Measurements from ENCODE around the gene COL4A2. TPM values are rescaled to one million over a fixed set of nuclear protein-coding genes. Genes with fewer than 3 reads are reported as not detected.

The COL4A2 gene
- total RNA-seq, 1 experiment from 2014 or later = 1.6 TPM

DNA sequence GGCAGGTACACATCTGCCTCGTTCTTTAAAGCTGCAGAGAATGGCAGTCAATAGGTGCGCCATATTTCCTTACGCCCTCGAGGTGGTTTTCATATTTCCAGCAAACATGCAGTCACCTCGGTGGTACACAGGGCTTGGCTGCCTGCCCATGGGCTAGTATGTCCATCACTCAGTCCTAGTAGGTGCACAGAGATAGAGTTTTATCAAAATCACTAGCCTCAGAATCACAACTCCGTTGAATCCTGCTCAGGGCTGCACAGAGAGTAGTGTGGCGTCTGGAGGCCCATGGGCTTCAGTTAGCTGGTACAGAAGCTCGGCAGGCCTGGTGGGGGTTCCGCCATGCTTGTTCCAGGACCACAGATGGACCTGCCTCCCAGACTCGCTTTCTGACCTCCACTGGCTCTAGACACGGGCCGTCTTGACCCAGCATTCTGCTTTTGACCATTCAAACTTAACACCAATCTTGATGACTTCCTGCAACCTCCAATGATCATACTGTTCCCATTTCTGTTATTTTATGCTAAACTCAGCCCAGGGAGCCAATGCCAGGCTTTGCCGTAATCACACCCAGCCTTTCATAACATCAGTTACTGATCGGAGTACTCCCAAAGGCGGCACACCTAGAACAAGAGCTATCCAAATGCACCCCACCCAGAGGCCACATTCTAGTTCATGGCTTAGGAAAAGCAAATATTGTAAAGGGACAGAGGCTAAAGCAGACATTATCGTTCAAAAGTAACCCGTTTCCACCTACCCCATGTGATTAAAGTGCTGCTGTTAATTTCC lies 134.1 kb downstream of the COL4A2 start:
- no peak overlapping the region for H3K9ac ChIP-seq (ENCODE audit: low read length)
- no peak for TF ChIP-seq RAD21 (IDR thresholded peaks at IDR 0.05; ENCODE audit: low read depth)
- TF ChIP-seq POLR2AphosphoS5 (IDR thresholded peaks at IDR 0.05; ENCODE audit: low read depth, low read length) = no peak
- TF ChIP-seq CBX3 (IDR thresholded peaks at IDR 0.05; ENCODE audit: low read depth) = no peak
- no peak for TF ChIP-seq CEBPB (IDR thresholded peaks at IDR 0.05; ENCODE audit: low read depth)
- TF ChIP-seq SP1 (IDR thresholded peaks at IDR 0.05; ENCODE audit: low read depth) = no peak
- TF ChIP-seq, protein P1, sequence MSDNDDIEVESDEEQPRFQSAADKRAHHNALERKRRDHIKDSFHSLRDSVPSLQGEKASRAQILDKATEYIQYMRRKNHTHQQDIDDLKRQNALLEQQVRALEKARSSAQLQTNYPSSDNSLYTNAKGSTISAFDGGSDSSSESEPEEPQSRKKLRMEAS (IDR thresholded peaks at IDR 0.05) = no peak
- TF ChIP-seq EGR1 (IDR thresholded peaks at IDR 0.05; ENCODE audit: low read depth) = no peak
- TF ChIP-seq ZNF274 (IDR thresholded peaks at IDR 0.05; ENCODE audit: low read depth, low read length) = no peak
- TF ChIP-seq, protein P2, sequence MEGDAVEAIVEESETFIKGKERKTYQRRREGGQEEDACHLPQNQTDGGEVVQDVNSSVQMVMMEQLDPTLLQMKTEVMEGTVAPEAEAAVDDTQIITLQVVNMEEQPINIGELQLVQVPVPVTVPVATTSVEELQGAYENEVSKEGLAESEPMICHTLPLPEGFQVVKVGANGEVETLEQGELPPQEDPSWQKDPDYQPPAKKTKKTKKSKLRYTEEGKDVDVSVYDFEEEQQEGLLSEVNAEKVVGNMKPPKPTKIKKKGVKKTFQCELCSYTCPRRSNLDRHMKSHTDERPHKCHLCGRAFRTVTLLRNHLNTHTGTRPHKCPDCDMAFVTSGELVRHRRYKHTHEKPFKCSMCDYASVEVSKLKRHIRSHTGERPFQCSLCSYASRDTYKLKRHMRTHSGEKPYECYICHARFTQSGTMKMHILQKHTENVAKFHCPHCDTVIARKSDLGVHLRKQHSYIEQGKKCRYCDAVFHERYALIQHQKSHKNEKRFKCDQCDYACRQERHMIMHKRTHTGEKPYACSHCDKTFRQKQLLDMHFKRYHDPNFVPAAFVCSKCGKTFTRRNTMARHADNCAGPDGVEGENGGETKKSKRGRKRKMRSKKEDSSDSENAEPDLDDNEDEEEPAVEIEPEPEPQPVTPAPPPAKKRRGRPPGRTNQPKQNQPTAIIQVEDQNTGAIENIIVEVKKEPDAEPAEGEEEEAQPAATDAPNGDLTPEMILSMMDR (IDR thresholded peaks at IDR 0.05 in 2 of 3, conservative IDR thresholded peaks at IDR 0.05 in 1 of 3; ENCODE audit: borderline replicate concordance in 1 of 3, insufficient read depth in 1 of 3, low read depth in 2 of 3, low read length in 2 of 3) = no peak
- TF ChIP-seq, protein P3, sequence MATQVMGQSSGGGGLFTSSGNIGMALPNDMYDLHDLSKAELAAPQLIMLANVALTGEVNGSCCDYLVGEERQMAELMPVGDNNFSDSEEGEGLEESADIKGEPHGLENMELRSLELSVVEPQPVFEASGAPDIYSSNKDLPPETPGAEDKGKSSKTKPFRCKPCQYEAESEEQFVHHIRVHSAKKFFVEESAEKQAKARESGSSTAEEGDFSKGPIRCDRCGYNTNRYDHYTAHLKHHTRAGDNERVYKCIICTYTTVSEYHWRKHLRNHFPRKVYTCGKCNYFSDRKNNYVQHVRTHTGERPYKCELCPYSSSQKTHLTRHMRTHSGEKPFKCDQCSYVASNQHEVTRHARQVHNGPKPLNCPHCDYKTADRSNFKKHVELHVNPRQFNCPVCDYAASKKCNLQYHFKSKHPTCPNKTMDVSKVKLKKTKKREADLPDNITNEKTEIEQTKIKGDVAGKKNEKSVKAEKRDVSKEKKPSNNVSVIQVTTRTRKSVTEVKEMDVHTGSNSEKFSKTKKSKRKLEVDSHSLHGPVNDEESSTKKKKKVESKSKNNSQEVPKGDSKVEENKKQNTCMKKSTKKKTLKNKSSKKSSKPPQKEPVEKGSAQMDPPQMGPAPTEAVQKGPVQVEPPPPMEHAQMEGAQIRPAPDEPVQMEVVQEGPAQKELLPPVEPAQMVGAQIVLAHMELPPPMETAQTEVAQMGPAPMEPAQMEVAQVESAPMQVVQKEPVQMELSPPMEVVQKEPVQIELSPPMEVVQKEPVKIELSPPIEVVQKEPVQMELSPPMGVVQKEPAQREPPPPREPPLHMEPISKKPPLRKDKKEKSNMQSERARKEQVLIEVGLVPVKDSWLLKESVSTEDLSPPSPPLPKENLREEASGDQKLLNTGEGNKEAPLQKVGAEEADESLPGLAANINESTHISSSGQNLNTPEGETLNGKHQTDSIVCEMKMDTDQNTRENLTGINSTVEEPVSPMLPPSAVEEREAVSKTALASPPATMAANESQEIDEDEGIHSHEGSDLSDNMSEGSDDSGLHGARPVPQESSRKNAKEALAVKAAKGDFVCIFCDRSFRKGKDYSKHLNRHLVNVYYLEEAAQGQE (IDR thresholded peaks at IDR 0.05; ENCODE audit: low read depth) = no peak
- no peak for TF ChIP-seq EZH2phosphoT487 (IDR thresholded peaks at IDR 0.05; ENCODE audit: borderline replicate concordance)
- TF ChIP-seq, protein P4, sequence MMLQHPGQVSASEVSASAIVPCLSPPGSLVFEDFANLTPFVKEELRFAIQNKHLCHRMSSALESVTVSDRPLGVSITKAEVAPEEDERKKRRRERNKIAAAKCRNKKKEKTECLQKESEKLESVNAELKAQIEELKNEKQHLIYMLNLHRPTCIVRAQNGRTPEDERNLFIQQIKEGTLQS (IDR thresholded peaks at IDR 0.05) = no peak
- no peaks in the 10 kb centered on the region for H3K27me3 ChIP-seq (ENCODE audit: insufficient read depth, low read length)
- intact Hi-C loops (cut with micrococcal nuclease) = no loop called here
- DNase-seq (ENCODE audit: low read depth, low spot score) (no peak), ATAC-seq (no peak)
- H4K20me1 ChIP-seq (ENCODE audit: insufficient read depth) = no peaks in the 10 kb centered on the region
- H3K4me2 ChIP-seq (ENCODE audit: low read length) = no peak overlapping the region
- ChIA-PET RAD21 (ENCODE audit: low non-redundant PET in 1 of 2, low total read pairs in 2 of 2, uncharacterized antibody in 2 of 2, unreplicated experiment in 2 of 2) (no interaction called here), CTCF (interaction anchor here (0.7 kb wide), 1 partner anchor 15 kb away, joined by 3 read pairs; no protein-coding TSS in a partner anchor), POLR2A (no interaction called here)
- H3K9me2 ChIP-seq (ENCODE audit: insufficient read depth) = no peaks in the 10 kb centered on the region
- H3K36me3 ChIP-seq (ENCODE audit: control insufficient read depth in 1 of 2, insufficient read depth in 2 of 2, low read length in 2 of 2) = no peaks in the 10 kb centered on the region
- H3K27ac ChIP-seq (ENCODE audit: low read depth, low read length) = no peak overlapping the region
- H2AFZ ChIP-seq (ENCODE audit: low read depth, low read length, poor library complexity, severe bottlenecking) = no peak overlapping the region
- H3K4me1 ChIP-seq (ENCODE audit: control insufficient read depth in 1 of 2, insufficient read depth in 2 of 2, low read length in 2 of 2) = peaks cover 0 to 4% of the 10 kb centered on the region in 2 experiments; a peak in 1 of 4 replicates
- H3K79me2 ChIP-seq (ENCODE audit: insufficient read depth, low read length) = no peaks in the 10 kb centered on the region
- no peaks in the 10 kb centered on the region for H3K9me3 ChIP-seq (ENCODE audit: control insufficient read depth in 1 of 2, insufficient read depth in 1 of 2, low read depth in 1 of 2, low read length in 2 of 2)
- no TSS peak for BruUV-seq (replicated peaks)
- H3K4me3 ChIP-seq (replicated peaks in 1 of 2; ENCODE audit: low read depth in 1 of 2, low read length in 2 of 2) = no peak overlapping the region
